GM12875 (cell line): ENCODE measurements around the gene SKOR2.

Experiments
- H3K4me3 ChIP-seq: one replicate; pipeline ENCODE4 v1.5.1; 2011; ENCODE audit warnings: low read depth, low read length, control low read depth
- TF ChIP-seq, protein P1 (sequence below): IDR thresholded peaks from 2 replicates; pipeline ENCODE4 v1.5.1; 2011; ENCODE audit warnings: low read depth, mild to moderate bottlenecking, control low read depth, inconsistent platforms, low read length, moderate library complexity, borderline replicate concordance; ENCODE audit not compliant: insufficient read depth

SKOR2 gene

DNA sequence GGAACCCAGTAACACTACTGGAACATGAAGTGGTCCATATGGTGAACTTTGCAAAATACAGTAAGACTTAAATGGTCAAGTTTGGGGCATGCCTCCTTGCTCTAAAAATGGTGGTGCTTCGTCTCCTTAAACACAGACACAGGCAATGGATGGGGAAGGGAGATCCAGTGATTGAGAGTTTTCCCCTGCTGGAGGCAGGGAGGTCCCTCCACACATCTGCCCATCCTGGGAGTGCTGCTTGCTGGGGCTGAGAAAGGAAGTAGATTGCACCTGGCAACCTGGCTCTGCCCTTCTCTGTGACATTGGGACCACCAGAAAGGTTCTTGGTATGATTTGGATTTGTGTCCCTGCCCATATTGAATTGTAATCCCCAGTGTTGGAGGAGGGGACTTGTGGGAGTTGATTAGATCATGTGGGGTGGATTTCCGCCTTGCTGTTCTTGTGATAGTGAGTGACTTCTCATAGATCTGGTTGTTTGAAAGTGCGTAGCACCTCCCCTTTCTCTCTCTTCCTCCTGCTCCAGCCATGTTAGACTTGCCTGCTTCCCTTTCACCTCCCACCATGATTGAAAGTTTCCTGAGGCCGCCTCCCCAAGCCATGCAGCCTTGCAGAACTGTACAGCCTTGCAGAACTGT is 35.4 kb upstream of the SKOR2 start:
- TF ChIP-seq, protein P1, sequence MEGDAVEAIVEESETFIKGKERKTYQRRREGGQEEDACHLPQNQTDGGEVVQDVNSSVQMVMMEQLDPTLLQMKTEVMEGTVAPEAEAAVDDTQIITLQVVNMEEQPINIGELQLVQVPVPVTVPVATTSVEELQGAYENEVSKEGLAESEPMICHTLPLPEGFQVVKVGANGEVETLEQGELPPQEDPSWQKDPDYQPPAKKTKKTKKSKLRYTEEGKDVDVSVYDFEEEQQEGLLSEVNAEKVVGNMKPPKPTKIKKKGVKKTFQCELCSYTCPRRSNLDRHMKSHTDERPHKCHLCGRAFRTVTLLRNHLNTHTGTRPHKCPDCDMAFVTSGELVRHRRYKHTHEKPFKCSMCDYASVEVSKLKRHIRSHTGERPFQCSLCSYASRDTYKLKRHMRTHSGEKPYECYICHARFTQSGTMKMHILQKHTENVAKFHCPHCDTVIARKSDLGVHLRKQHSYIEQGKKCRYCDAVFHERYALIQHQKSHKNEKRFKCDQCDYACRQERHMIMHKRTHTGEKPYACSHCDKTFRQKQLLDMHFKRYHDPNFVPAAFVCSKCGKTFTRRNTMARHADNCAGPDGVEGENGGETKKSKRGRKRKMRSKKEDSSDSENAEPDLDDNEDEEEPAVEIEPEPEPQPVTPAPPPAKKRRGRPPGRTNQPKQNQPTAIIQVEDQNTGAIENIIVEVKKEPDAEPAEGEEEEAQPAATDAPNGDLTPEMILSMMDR, result no peak
- H3K4me3 ChIP-seq, result no peak overlapping the region

DNA sequence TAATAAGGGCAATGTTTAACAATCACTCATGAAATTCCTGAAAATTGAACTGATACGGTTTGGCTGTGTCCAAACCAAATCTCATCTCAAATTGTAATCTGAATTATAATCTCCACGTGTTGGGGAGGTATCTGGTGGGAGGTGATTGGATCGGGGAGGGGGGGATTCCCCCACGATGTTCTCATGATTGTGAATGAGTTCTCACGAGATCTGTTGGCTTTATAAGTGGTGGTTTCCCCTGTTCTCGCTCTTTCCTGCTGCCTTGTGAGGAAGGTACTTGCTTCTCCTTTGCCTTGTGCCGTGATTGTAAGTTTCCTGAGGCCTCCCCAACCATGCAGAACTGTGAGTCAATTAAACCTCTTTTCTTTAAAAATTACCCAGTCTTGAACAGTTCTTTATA is 34.0 kb upstream of the SKOR2 start:
- H3K4me3 ChIP-seq, result no peak overlapping the region
- TF ChIP-seq, protein P1, result no peak

DNA sequence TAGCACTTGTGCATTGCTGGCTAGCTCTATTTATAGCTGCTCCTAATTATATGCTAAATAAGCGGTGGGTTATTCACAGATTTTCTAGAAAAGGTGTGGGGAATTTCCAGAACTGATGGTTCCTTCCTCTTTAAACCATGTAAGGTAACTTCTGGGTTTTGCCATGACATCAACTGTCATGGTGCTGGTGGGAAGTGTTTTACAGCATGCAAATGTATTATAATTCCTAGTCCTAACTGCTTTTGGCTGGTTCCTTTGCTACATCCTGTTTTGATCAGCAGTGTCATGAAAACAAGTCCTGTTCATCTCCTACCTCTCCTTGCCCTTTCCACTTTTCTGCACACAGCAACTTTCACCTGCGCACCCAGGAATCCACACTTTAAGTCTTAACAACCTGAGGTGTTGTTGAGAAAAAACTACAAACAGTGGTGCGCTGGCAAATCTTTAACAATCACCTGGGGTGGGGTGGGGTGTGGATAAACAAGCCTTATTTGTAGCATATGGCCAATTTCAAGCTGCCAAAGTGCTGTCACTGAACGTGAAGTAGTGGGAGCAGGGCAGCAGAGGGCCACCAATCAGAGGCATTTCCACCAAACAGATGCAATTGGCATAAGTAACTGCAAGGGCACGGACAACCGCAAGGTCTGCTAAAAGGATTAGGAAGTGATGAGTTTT is 33.4 kb upstream of the SKOR2 start:
- TF ChIP-seq, protein P1, result no peak
- no peak overlapping the region for H3K4me3 ChIP-seq

DNA sequence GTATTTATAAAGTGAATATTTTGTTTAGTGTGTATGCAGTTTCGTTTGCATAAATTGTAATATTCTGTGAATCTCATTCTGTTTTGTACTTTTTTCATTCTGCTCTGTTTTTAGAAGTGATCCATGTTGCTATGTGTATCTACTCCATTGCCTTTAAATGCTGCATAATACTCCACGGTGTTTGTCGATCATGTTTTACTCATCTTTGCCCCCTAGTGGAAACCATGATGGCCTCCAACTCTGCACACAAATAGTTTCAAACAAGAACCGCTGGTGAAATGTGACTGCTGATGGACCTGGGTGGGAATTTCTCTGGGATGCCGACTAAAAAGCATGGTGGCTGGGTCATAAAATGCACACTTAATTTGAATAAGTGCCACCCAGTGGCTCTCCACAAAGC is 32.0 kb upstream of the SKOR2 start:
- H3K4me3 ChIP-seq, result no peak overlapping the region
- TF ChIP-seq, protein P1, result peak; percentile 46; the same call in 1 of the 2 replicates

DNA sequence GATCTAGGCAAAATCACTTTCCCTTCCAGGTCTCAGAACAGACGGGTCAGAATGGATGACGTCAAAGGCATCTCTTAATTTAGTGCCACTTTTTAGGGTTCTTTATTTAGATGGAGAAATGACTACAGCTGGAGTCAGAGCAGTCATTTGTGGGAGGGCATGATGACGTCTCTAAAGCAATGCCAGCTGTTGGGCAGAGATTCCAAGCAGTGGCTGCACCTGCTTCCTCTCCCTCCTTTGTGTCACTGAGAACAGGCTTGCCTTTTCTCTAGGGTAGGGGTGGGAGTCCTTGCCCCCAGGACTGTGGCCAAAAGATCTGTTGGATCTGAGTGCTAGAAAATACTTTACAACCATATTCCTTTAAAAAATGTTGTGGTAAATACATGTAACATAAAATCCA is 28.7 kb upstream of the SKOR2 start:
- H3K4me3 ChIP-seq, result no peak overlapping the region
- TF ChIP-seq, protein P1, result no peak

DNA sequence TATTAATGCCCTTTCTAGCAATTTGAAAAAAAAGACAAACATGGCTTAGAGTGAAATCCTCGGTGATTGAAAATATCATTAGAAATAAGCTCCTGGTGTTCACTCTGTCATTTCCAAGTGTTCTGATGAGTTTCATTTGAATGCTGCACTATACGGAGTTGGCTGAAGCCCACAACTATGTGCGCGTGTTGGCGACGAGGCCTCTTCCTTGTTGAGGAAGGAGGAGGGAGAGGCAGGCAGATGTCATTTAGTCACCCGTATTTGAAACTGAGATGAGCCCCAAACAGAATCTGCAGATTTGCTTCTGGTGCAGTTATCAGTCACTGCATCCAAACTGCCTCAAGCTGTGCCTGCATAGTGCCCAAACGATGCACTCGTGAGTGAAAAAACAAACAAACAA is 23.5 kb upstream of the SKOR2 start:
- H3K4me3 ChIP-seq, result no peak overlapping the region
- TF ChIP-seq, protein P1, result no peak

DNA sequence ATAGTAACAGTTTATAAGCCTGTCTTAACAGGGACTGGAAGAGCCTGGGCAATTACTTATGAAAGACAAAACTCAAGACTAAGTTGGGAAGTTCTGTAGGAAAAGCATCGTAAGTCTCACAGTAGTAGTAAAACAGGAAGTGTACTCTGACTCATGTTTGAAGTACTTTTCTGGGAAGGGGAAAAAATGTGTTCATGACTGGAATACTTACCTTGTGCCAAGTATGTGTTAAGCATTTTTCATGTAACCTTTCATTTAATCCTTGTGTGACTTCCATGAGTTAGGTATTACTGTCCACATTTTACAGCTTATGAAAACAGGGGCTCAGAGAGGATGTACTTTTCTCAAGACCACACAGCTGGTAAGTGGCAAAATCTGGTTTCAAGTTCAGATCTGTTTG is 13.7 kb upstream of the SKOR2 start:
- no peak overlapping the region for H3K4me3 ChIP-seq
- TF ChIP-seq, protein P1, result no peak
